Neural cell (in vitro differentiated cells): ENCODE results near the gene SUMO1. TPM values are rescaled to one million over a fixed set of nuclear protein-coding genes. Genes with fewer than 3 reads are reported as not detected.

Experiments used
- H2AFZ ChIP-seq: fragments of 200-600, 300-800 bp; sonication (generic), shearing (Covaris generic); 2 replicates; pipeline ENCODE4 v1.6.0; 2014; ENCODE audit warnings: low read depth, mild to moderate bottlenecking, antibody characterized with exemption, low read length, moderate library complexity
- H3F3A ChIP-seq: fragments of 200-600 bp; shearing (Covaris generic); 2 replicates; pipeline ENCODE4 v1.6.1; 2016; ENCODE audit warnings: mild to moderate bottlenecking, moderate library complexity, mixed read lengths, antibody characterized with exemption, low read length; ENCODE audit not compliant: insufficient read depth, poor library complexity, severe bottlenecking
- H3K27ac ChIP-seq: fragments of 200-600, 300-800 bp; sonication (generic), shearing (Covaris generic); 2 replicates; pipeline ENCODE4 v1.5.1; 2014; ENCODE audit warnings: mild to moderate bottlenecking, low read length, moderate library complexity
- H3K27me3 ChIP-seq: fragments of 300-800, 200-600 bp; sonication (generic), shearing (Covaris generic); 2 replicates; pipeline ENCODE4 v1.6.0; 2014; ENCODE audit warnings: mild to moderate bottlenecking, low read depth, low read length, moderate library complexity; ENCODE audit not compliant: insufficient read depth
- H3K36me3 ChIP-seq: fragments of 300-800, 200-600 bp; sonication (generic), shearing (Covaris generic); 2 replicates; pipeline ENCODE4 v1.5.1; 2014; ENCODE audit warnings: mild to moderate bottlenecking, antibody characterized with exemption, low read length, moderate library complexity; ENCODE audit not compliant: insufficient read depth
- H3K4me2 ChIP-seq: fragments of 300-800, 200-600 bp; sonication (generic), shearing (Covaris generic); 2 replicates; pipeline ENCODE4 v1.6.0; 2014; ENCODE audit warnings: mild to moderate bottlenecking, low read length
- H3K4me3 ChIP-seq: fragments of 300-800, 200-600 bp; sonication (generic), shearing (Covaris generic); 2 replicates; pipeline ENCODE4 v1.5.1; 2014; ENCODE audit warnings: mild to moderate bottlenecking, low read length, moderate library complexity
- H3K79me2 ChIP-seq: fragments of 200-600 bp; shearing (Covaris generic); replicated peaks from 2 replicates; pipeline ENCODE4 v1.6.0; 2014; ENCODE audit warnings: mild to moderate bottlenecking, low read length, moderate library complexity; ENCODE audit not compliant: insufficient read depth
- H3K9ac ChIP-seq: fragments of 300-800, 200-600 bp; sonication (generic), shearing (Covaris generic); 2 replicates; pipeline ENCODE4 v1.6.1; 2016; ENCODE audit warnings: mild to moderate bottlenecking, low read length, mixed read lengths
- H3K9me2 ChIP-seq: fragments of 200-600 bp; shearing (Covaris generic); 2 replicates; pipeline ENCODE4 v1.6.1; 2016; ENCODE audit warnings: mild to moderate bottlenecking, low read length, mixed read lengths; ENCODE audit not compliant: insufficient read depth
- H3K9me3 ChIP-seq: fragments of 200-600, 300-800 bp; sonication (generic), shearing (Covaris generic); 2 replicates; pipeline ENCODE4 v1.6.1; 2016; ENCODE audit warnings: mild to moderate bottlenecking, mixed run types, low read length, moderate library complexity, mixed read lengths
- H4K20me1 ChIP-seq: fragments of 200-600 bp; shearing (Covaris generic); 2 replicates; pipeline ENCODE4 v1.6.1; 2016; ENCODE audit warnings: mild to moderate bottlenecking, mixed run types; ENCODE audit not compliant: insufficient read depth
- CTCF ChIP-seq: fragments of 450-650 bp; IDR thresholded peaks from 2 replicates; pipeline ENCODE4 v1.5.1; 2014; ENCODE audit warnings: antibody characterized with exemption, mild to moderate bottlenecking, moderate library complexity; ENCODE audit not compliant: poor library complexity, severe bottlenecking
- EP300 ChIP-seq: fragments of 450-650 bp; conservative IDR thresholded peaks from 2 replicates; pipeline ENCODE4 v1.6.1; 2014; ENCODE audit warnings: antibody characterized with exemption, mild to moderate bottlenecking, moderate library complexity; ENCODE audit not compliant: poor library complexity, severe bottlenecking
- EZH2 ChIP-seq: fragments of 200-600, 300-800 bp; shearing (Covaris generic), sonication (generic); IDR thresholded peaks from 2 replicates; pipeline ENCODE4 v1.6.1; 2014; ENCODE audit warnings: antibody characterized with exemption, low read length, borderline replicate concordance, mild to moderate bottlenecking; ENCODE audit not compliant: insufficient read depth, poor library complexity, severe bottlenecking
- MXI1 ChIP-seq: fragments of 450-650 bp; conservative IDR thresholded peaks from 2 replicates; pipeline ENCODE4 v1.6.1; 2014; ENCODE audit warnings: antibody characterized with exemption, mild to moderate bottlenecking; ENCODE audit not compliant: poor library complexity, severe bottlenecking
- POLR2AphosphoS5 ChIP-seq: IDR thresholded peaks from 2 replicates; pipeline ENCODE4 v1.6.1; 2012
- RAD21 ChIP-seq: fragments of 450-650 bp; conservative IDR thresholded peaks from 2 replicates; pipeline ENCODE4 v1.6.1; 2014; ENCODE audit warnings: antibody characterized with exemption, mild to moderate bottlenecking, moderate library complexity
- REST ChIP-seq: IDR thresholded peaks from 2 replicates; pipeline ENCODE4 v1.6.1; 2012; ENCODE audit warnings: borderline replicate concordance
- SMC3 ChIP-seq: fragments of 450-650 bp; conservative IDR thresholded peaks from 2 replicates; pipeline ENCODE4 v1.6.1; 2014; ENCODE audit warnings: antibody characterized with exemption, mild to moderate bottlenecking, moderate library complexity; ENCODE audit not compliant: poor library complexity
- TAF1 ChIP-seq: IDR thresholded peaks from 2 replicates; pipeline ENCODE4 v1.6.1; 2012; ENCODE audit warnings: low read depth
- polyA plus RNA-seq: library from polyadenylated mRNA; depleted of rRNA; stranded (reverse); fragments of >200 nt; gene quantifications from 2 replicates; pipeline ENCODE4 v1.2.3, GENCODE V29; 2014

The SUMO1 gene
- polyA plus RNA-seq, 1 donor from 2014 or later, result 365 TPM

GRCh38 chr2:202204855-202205254 lies 33.5 kb downstream of the SUMO1 start:
- no peak for TF ChIP-seq RAD21
- no peak for TF ChIP-seq REST
- no peak for TF ChIP-seq POLR2AphosphoS5
- TF ChIP-seq MXI1, result no peak
- TF ChIP-seq CTCF, result no peak
- TF ChIP-seq EP300, result no peak
- TF ChIP-seq EZH2, result no peak
- TF ChIP-seq TAF1, result no peak
- TF ChIP-seq SMC3, result no peak
- Histone ChIP-seq H3K9me3 (no peaks in the 10 kb centered on the region), H3K36me3 (no peaks in the 10 kb centered on the region), H3K4me2 (no peak overlapping the region), H3K9ac (no peak overlapping the region), H2AFZ (no peak overlapping the region), H3K79me2 (no peaks in the 10 kb centered on the region), H3F3A (no peaks in the 10 kb centered on the region), H3K4me3 (no peak overlapping the region), H4K20me1 (no peaks in the 10 kb centered on the region), H3K27me3 (no peaks in the 10 kb centered on the region), H3K9me2 (no peaks in the 10 kb centered on the region), H3K27ac (no peak overlapping the region)

GRCh38 chr2:202203348-202203747 lies 35.0 kb downstream of the SUMO1 start:
- no peaks in the 10 kb centered on the region for H3K9me2 ChIP-seq
- no peak overlapping the region for H3K4me3 ChIP-seq
- TF ChIP-seq EP300 (no peak), EZH2 (no peak), SMC3 (no peak), TAF1 (no peak), CTCF (no peak), REST (no peak), MXI1 (no peak), RAD21 (no peak), POLR2AphosphoS5 (no peak)
- H4K20me1 ChIP-seq, result no peaks in the 10 kb centered on the region
- H3K27ac ChIP-seq, result no peak overlapping the region
- H3K27me3 ChIP-seq, result no peaks in the 10 kb centered on the region
- no peak overlapping the region for H2AFZ ChIP-seq
- H3F3A ChIP-seq, result no peaks in the 10 kb centered on the region
- H3K36me3 ChIP-seq, result no peaks in the 10 kb centered on the region
- H3K4me2 ChIP-seq, result no peak overlapping the region
- no peaks in the 10 kb centered on the region for H3K9me3 ChIP-seq
- H3K9ac ChIP-seq, result no peak overlapping the region
- H3K79me2 ChIP-seq, result no peaks in the 10 kb centered on the region
